ENCODE data around the gene KPNA1.

Gene KPNA1

GRCh38 chr3:122415104-122415744 is 99.5 kb downstream of the KPNA1 start:
- DNase-seq (ENCODE audit: low spot score): peak; percentile 48

GRCh38 chr3:122414391-122414790 is 100.3 kb downstream of the KPNA1 start:
- DNase-seq (ENCODE audit: low spot score): no peak

- no peak for DNase-seq (ENCODE audit: low spot score)
These were observed 104.1 kb downstream of the KPNA1 start for GRCh38 chr3:122410639-122411038.

GRCh38 chr3:122410111-122410510 is 104.6 kb downstream of the KPNA1 start:
- DNase-seq (ENCODE audit: low spot score): no peak

- DNase-seq (ENCODE audit: low spot score): no peak
These were observed 105.3 kb downstream of the KPNA1 start for GRCh38 chr3:122409446-122409845.

GRCh38 chr3:122407946-122408345 is 106.8 kb downstream of the KPNA1 start:
- DNase-seq (ENCODE audit: low spot score): no peak

- no peak for DNase-seq (ENCODE audit: low spot score)
These were observed 108.5 kb downstream of the KPNA1 start for GRCh38 chr3:122406198-122406597.

- DNase-seq (ENCODE audit: low spot score): no peak
These were observed 109.7 kb downstream of the KPNA1 start for GRCh38 chr3:122405015-122405414.

GRCh38 chr3:122403489-122403888 is 111.2 kb downstream of the KPNA1 start:
- DNase-seq (ENCODE audit: low spot score): no peak

GRCh38 chr3:122398920-122399319 is 115.8 kb downstream of the KPNA1 start:
- no peak for DNase-seq (ENCODE audit: low spot score)

GRCh38 chr3:122397201-122397600 is 117.5 kb downstream of the KPNA1 start:
- peak; percentile 7 for DNase-seq (ENCODE audit: low spot score)

- DNase-seq (ENCODE audit: low spot score): no peak
These were observed 118.2 kb downstream of the KPNA1 start for GRCh38 chr3:122396511-122396910.

GRCh38 chr3:122395582-122395981 is 119.2 kb downstream of the KPNA1 start:
- no peak for DNase-seq (ENCODE audit: low spot score)

- DNase-seq (ENCODE audit: low spot score): no peak
These were observed 120.6 kb downstream of the KPNA1 start for GRCh38 chr3:122394173-122394572.

GRCh38 chr3:122392868-122393844 is 121.6 kb downstream of the KPNA1 start:
- DNase-seq (ENCODE audit: low spot score): peak; percentile 60

- no peak for DNase-seq (ENCODE audit: low spot score)
These were observed 122.9 kb downstream of the KPNA1 start for GRCh38 chr3:122391681-122392446.

- DNase-seq (ENCODE audit: low spot score): no peak
These were observed 124.1 kb downstream of the KPNA1 start for GRCh38 chr3:122390665-122391064.

- DNase-seq (ENCODE audit: low spot score): no peak
These were observed 124.8 kb downstream of the KPNA1 start for GRCh38 chr3:122389892-122390291.

- DNase-seq (ENCODE audit: low spot score): no peak
These were observed 125.5 kb downstream of the KPNA1 start for GRCh38 chr3:122389197-122389596.

- DNase-seq (ENCODE audit: low spot score): no peak
These were observed 127.0 kb downstream of the KPNA1 start for GRCh38 chr3:122387709-122388108.

GRCh38 chr3:122383771-122384697 is 130.7 kb downstream of the KPNA1 start, which contains the start of gene FAM162A:
TSS of gene FAM162A (plus strand) at chr3:122384182. CDS start at chr3:122384266, 84 bp downstream.
- peak; percentile 95 for DNase-seq (ENCODE audit: low spot score)

Data from GM03348 (cell line).